ENCODE results near the gene C5AR2. TPM values are rescaled to one million over a fixed set of nuclear protein-coding genes. Genes with fewer than 3 reads are reported as not detected.

Gene C5AR2
- total and polyA plus RNA-seq, 2 donors (not counting 1 experiment from before 2014, with no cell fraction given), result under 0.01 to 0.08 TPM

DNA sequence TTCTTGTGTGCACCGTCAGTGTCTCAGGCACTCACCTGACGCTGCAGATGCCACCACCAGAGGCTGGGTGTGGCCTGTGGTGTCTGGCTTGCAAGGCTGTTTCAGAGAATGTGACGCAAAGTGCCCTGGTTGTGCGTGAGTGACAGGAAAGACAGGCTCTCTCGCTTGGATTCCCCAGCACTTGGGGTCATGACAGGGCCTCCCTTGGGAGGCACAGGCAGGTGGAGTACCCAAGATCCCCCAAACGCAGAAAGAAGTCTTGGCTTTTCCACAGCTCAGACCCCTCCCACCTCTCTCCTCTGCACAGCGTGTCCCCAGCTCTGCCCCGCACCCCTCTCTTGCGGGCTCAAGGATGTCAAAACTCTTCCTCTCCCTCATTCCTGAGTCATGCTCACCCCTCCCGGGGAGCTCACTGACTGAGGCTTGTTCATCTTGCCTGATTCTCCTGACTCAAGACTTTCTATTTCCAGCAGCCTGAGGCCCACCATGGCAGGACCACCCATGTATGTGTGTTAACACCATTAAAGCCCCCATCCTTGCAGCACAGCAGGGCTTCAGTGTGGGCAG, 38.2 kb downstream of the C5AR2 start:
- Histone ChIP-seq H3K79me2 (ENCODE audit: control insufficient read depth, insufficient read depth, low read length) (no peaks in the 10 kb centered on the region), H4K20me1 (ENCODE audit: control insufficient read depth, extremely low read depth, insufficient read depth, low read length) (no peaks in the 10 kb centered on the region), H3K9me3 (ENCODE audit: control insufficient read depth, insufficient read depth, low read depth, low read length) (no peaks in the 10 kb centered on the region), H3K4me2 (ENCODE audit: extremely low read depth, insufficient read depth, low read length) (no peak overlapping the region), H3K27me3 (ENCODE audit: control insufficient read depth, insufficient read depth, low read length) (no peaks in the 10 kb centered on the region), H3K27ac (ENCODE audit: insufficient read depth, low read length) (peak overlapping the region; percentile 47), H3K9ac (ENCODE audit: insufficient read depth, low read length) (no peak overlapping the region), H2AFZ (ENCODE audit: low read length) (no peak overlapping the region), H3K4me1 (ENCODE audit: control insufficient read depth, extremely low read depth, insufficient read depth, low read length) (peaks cover 9% of the 10 kb centered on the region), H3K36me3 (ENCODE audit: control insufficient read depth, insufficient read depth, low read length) (peaks cover 18% of the 10 kb centered on the region), H3K4me3 (replicated peaks in 1 of 4; ENCODE audit: control extremely low read depth in 1 of 4, insufficient read depth in 1 of 4, low read depth in 3 of 4, low read length in 4 of 4) (no peak overlapping the region)
- peak; percentile 63 to 73 for DNase-seq (ENCODE audit: low read depth in 2 of 2)
- TF ChIP-seq EZH2 (IDR thresholded peaks at IDR 0.05; ENCODE audit: low read length, missing control alignments), result no peak
- TF ChIP-seq, protein P1, sequence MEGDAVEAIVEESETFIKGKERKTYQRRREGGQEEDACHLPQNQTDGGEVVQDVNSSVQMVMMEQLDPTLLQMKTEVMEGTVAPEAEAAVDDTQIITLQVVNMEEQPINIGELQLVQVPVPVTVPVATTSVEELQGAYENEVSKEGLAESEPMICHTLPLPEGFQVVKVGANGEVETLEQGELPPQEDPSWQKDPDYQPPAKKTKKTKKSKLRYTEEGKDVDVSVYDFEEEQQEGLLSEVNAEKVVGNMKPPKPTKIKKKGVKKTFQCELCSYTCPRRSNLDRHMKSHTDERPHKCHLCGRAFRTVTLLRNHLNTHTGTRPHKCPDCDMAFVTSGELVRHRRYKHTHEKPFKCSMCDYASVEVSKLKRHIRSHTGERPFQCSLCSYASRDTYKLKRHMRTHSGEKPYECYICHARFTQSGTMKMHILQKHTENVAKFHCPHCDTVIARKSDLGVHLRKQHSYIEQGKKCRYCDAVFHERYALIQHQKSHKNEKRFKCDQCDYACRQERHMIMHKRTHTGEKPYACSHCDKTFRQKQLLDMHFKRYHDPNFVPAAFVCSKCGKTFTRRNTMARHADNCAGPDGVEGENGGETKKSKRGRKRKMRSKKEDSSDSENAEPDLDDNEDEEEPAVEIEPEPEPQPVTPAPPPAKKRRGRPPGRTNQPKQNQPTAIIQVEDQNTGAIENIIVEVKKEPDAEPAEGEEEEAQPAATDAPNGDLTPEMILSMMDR (conservative IDR thresholded peaks at IDR 0.05 in 1 of 2, IDR thresholded peaks at IDR 0.05 in 1 of 2; ENCODE audit: low read depth in 1 of 2, low read length in 2 of 2), result no peak

DNA sequence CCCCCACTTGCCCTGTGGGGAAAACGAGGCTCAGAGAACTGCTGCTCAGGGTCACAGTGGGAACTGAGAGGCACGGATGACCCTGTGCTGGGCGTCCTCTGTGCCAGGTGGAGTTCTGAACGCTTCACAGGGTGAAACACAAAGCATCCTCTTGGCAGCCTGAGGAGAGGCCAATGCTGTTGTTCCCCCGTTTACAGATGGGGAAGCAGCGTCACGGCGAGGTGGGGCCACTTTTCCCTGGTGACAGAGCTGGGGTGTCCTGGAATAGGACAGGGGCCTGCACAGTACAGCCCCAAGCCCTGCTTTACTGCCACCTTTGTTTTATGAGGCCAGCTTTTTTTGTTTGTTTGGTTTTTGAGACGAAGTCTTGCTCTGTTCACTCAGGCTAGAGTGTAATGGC, 39.3 kb downstream of the C5AR2 start:
- peaks cover 23% of the 10 kb centered on the region for H3K36me3 ChIP-seq (ENCODE audit: control insufficient read depth, insufficient read depth, low read length)
- H4K20me1 ChIP-seq (ENCODE audit: control insufficient read depth, extremely low read depth, insufficient read depth, low read length), result no peaks in the 10 kb centered on the region
- no peak for DNase-seq (ENCODE audit: low read depth in 2 of 2)
- H3K27ac ChIP-seq (ENCODE audit: insufficient read depth, low read length), result no peak overlapping the region
- H3K4me1 ChIP-seq (ENCODE audit: control insufficient read depth, extremely low read depth, insufficient read depth, low read length), result peaks cover 9% of the 10 kb centered on the region
- no peak overlapping the region for H2AFZ ChIP-seq (ENCODE audit: low read length)
- H3K9ac ChIP-seq (ENCODE audit: insufficient read depth, low read length), result no peak overlapping the region
- no peaks in the 10 kb centered on the region for H3K9me3 ChIP-seq (ENCODE audit: control insufficient read depth, insufficient read depth, low read depth, low read length)
- no peak for TF ChIP-seq EZH2 (IDR thresholded peaks at IDR 0.05; ENCODE audit: low read length, missing control alignments)
- TF ChIP-seq, protein P1 (conservative IDR thresholded peaks at IDR 0.05 in 1 of 2, IDR thresholded peaks at IDR 0.05 in 1 of 2; ENCODE audit: low read depth in 1 of 2, low read length in 2 of 2), result no peak
- no peak overlapping the region for H3K4me2 ChIP-seq (ENCODE audit: extremely low read depth, insufficient read depth, low read length)
- H3K79me2 ChIP-seq (ENCODE audit: control insufficient read depth, insufficient read depth, low read length), result no peaks in the 10 kb centered on the region
- no peaks in the 10 kb centered on the region for H3K27me3 ChIP-seq (ENCODE audit: control insufficient read depth, insufficient read depth, low read length)
- no peak overlapping the region for H3K4me3 ChIP-seq (replicated peaks in 1 of 4; ENCODE audit: control extremely low read depth in 1 of 4, insufficient read depth in 1 of 4, low read depth in 3 of 4, low read length in 4 of 4)

DNA sequence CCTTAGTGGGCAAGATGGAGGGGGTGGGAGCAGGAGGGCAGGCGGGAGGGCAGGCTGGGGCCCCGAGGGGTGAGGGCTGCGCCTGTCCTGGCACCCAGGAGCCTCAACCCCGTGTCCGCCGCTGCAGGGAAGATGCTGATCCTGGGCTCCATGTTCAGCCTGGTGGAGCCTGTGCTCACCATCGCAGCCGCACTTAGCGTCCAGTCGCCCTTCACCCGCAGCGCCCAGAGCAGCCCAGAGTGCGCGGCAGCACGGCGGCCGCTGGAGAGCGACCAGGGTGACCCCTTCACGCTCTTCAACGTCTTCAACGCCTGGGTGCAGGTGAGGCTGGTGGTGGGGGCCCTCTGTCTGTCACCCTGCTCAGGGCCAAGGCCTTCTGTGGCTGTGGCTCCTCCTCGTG, 40.6 kb downstream of the C5AR2 start:
- TF ChIP-seq, protein P1 (conservative IDR thresholded peaks at IDR 0.05 in 1 of 2, IDR thresholded peaks at IDR 0.05 in 1 of 2; ENCODE audit: low read depth in 1 of 2, low read length in 2 of 2), result no peak
- no peak for TF ChIP-seq EZH2 (IDR thresholded peaks at IDR 0.05; ENCODE audit: low read length, missing control alignments)
- no peak for DNase-seq (ENCODE audit: low read depth in 2 of 2)
- H3K27me3 ChIP-seq (ENCODE audit: control insufficient read depth, insufficient read depth, low read length), result no peaks in the 10 kb centered on the region
- no peak overlapping the region for H3K4me2 ChIP-seq (ENCODE audit: extremely low read depth, insufficient read depth, low read length)
- no peaks in the 10 kb centered on the region for H3K9me3 ChIP-seq (ENCODE audit: control insufficient read depth, insufficient read depth, low read depth, low read length)
- H4K20me1 ChIP-seq (ENCODE audit: control insufficient read depth, extremely low read depth, insufficient read depth, low read length), result no peaks in the 10 kb centered on the region
- H3K9ac ChIP-seq (ENCODE audit: insufficient read depth, low read length), result no peak overlapping the region
- no peak overlapping the region for H3K4me3 ChIP-seq (replicated peaks in 1 of 4; ENCODE audit: control extremely low read depth in 1 of 4, insufficient read depth in 1 of 4, low read depth in 3 of 4, low read length in 4 of 4)
- H3K79me2 ChIP-seq (ENCODE audit: control insufficient read depth, insufficient read depth, low read length), result no peaks in the 10 kb centered on the region
- H3K27ac ChIP-seq (ENCODE audit: insufficient read depth, low read length), result no peak overlapping the region
- peaks cover 32% of the 10 kb centered on the region for H3K36me3 ChIP-seq (ENCODE audit: control insufficient read depth, insufficient read depth, low read length)
- H2AFZ ChIP-seq (ENCODE audit: low read length), result no peak overlapping the region
- H3K4me1 ChIP-seq (ENCODE audit: control insufficient read depth, extremely low read depth, insufficient read depth, low read length), result peaks cover 9% of the 10 kb centered on the region

All from fibroblast of lung (primary cell).